Subcutaneous adipose tissue (tissue), 4 donors: ENCODE results near the gene LIN54. TPM values are rescaled to one million over a fixed set of nuclear protein-coding genes. Genes with fewer than 3 reads are reported as not detected.

Source experiments
- small RNA-seq: library from RNA; depleted of rRNA; stranded (forward); fragments of <200 nt; gene quantifications from one replicate; pipeline ENCODE3, GENCODE V24; 2016
- total RNA-seq, 4 donors: library from RNA; depleted of rRNA; stranded (reverse); fragments of >200 nt; gene quantifications; one replicate each; pipeline ENCODE4 v1.1.0, GENCODE V29; 2016
- TF ChIP-seq, protein P1 (sequence below): fragments of 450-650 bp; IDR thresholded peaks from one replicate; pipeline ENCODE4 v1.5.1; 2016; ENCODE audit warnings: low read depth, mild to moderate bottlenecking, control low read depth, antibody characterized with exemption, moderate library complexity

Gene LIN54
- total RNA-seq, 4 donors from 2014 or later, result 6.6 to 12.9 (median 9.9) TPM

- TF ChIP-seq, protein P1, sequence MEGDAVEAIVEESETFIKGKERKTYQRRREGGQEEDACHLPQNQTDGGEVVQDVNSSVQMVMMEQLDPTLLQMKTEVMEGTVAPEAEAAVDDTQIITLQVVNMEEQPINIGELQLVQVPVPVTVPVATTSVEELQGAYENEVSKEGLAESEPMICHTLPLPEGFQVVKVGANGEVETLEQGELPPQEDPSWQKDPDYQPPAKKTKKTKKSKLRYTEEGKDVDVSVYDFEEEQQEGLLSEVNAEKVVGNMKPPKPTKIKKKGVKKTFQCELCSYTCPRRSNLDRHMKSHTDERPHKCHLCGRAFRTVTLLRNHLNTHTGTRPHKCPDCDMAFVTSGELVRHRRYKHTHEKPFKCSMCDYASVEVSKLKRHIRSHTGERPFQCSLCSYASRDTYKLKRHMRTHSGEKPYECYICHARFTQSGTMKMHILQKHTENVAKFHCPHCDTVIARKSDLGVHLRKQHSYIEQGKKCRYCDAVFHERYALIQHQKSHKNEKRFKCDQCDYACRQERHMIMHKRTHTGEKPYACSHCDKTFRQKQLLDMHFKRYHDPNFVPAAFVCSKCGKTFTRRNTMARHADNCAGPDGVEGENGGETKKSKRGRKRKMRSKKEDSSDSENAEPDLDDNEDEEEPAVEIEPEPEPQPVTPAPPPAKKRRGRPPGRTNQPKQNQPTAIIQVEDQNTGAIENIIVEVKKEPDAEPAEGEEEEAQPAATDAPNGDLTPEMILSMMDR, result no peak
These were observed 125.2 kb downstream of the LIN54 start for GRCh38 chr4:82885410-82885809.

Small RNA genes lying within 50 kb of the gene (small RNA-seq; reads per million reads assigned to genes)
- gene RF00019, result 0.49 reads per million
- not detected for gene RNU6-615P

Other genes starting within 250 kb of the LIN54 start
- gene SCD5, start 212.0 kb downstream of the LIN54 start, total RNA-seq, result 1 to 10 TPM; 6.2 to 9.2 (median 7.1) TPM
- 100 to 1,000 TPM; 178 to 276 (median 203) TPM for gene SEC31A, start 119.7 kb downstream of the LIN54 start, total RNA-seq
- gene THAP9, start 110.1 kb downstream of the LIN54 start, total RNA-seq, result 1 to 10 TPM; 2.1 to 9.0 (median 3.9) TPM
- 10 to 100 TPM; 34.3 to 71.3 (median 60.1) TPM for gene COPS4, start 24.4 kb upstream of the LIN54 start, total RNA-seq
- gene PLAC8, start 103.9 kb upstream of the LIN54 start, total RNA-seq, result 1 to 10 TPM in 3 of 4 donors, not detected in 1; 1.3 to 3.9 (median 1.5) TPM